Sigmoid colon (tissue), 7 donors: ENCODE measurements around the gene MPP3. TPM values are rescaled to one million over a fixed set of nuclear protein-coding genes. Genes with fewer than 3 reads are reported as not detected.
"Not testable (repeated sequence)": the region's sequence is repeated elsewhere in the genome, so short reads cannot be mapped to it uniquely, and the experiment has no call there.

Experiments used
- DNase-seq: peaks from one replicate; pipeline ENCODE4 v3.0.0-alpha.2; 2019
- H3K27ac ChIP-seq, 4 donors: fragments of 200-600 bp; sonication (generic); one replicate each; pipeline ENCODE4 v1.5.1; 2016 to 2019; ENCODE audit warnings: mild to moderate bottlenecking in 1 of 4
- H3K27me3 ChIP-seq, 3 donors: fragments of 200-600 bp; sonication (generic); one replicate each; pipeline ENCODE4 v1.5.1; 2019; ENCODE audit warnings: mild to moderate bottlenecking in 1 of 3
- H3K36me3 ChIP-seq, 4 donors: fragments of 200-600 bp; sonication (generic); one replicate each; pipeline ENCODE4 v1.5.1; 2016 to 2019
- H3K4me1 ChIP-seq, 4 donors: fragments of 200-600 bp; sonication (generic); one replicate each; pipeline ENCODE4 v1.5.1; 2017 to 2019
- H3K4me3 ChIP-seq, 4 donors: fragments of 200-600 bp; sonication (generic); one replicate each; pipeline ENCODE4 v1.5.1; 2017 to 2019; ENCODE audit warnings: mild to moderate bottlenecking in 2 of 4, moderate library complexity in 1 of 4
- H3K9me3 ChIP-seq, 4 donors: fragments of 200-600 bp in 3 of 4; sonication (generic) in 3 of 4; one replicate each; pipeline versions ENCODE4 v1.5.1 to v1.6.1; 2013 to 2019
- EP300 ChIP-seq, 4 donors: sonication (generic); formaldehyde crosslinking; IDR thresholded peaks; one replicate each; pipeline ENCODE4 v1.6.1; 2017; ENCODE audit warnings: antibody characterized with exemption in 4 of 4
- POLR2A ChIP-seq, 2 donors: fragments of 450-650 bp; IDR thresholded peaks; one replicate each; pipeline ENCODE4 v1.6.1; 2016; ENCODE audit warnings: antibody characterized with exemption in 2 of 2, mild to moderate bottlenecking in 2 of 2, moderate library complexity in 2 of 2
- POLR2AphosphoS5 ChIP-seq, 4 donors: sonication (generic); formaldehyde crosslinking; IDR thresholded peaks; one replicate each; pipeline ENCODE4 v1.6.1; 2017; ENCODE audit warnings: antibody characterized with exemption in 4 of 4
- WGBS, 2 donors: extraction: QIAGEN DNeasy Blood & Tissue Kit; methylation state at CpG; one replicate each; pipeline ENCODE4 v1.1.7; 2013; 5-methylcytosine and 5-hydroxymethylcytosine counted together
- intact Hi-C: fragments of 100-400 bp; cut with DNase I; formaldehyde crosslinking; loops from one replicate; pipeline ENCODE4 v1.15.1; 2023
- polyA plus RNA-seq, 3 donors: library from polyadenylated mRNA; stranded (reverse); fragments of 200-250 nt; gene quantifications; one replicate each; pipeline ENCODE4 v1.2.3, GENCODE V29; 2013
- total RNA-seq, 4 donors: library from RNA; depleted of rRNA; stranded (reverse); fragments of >200 nt; gene quantifications; one replicate each; pipeline ENCODE4 v1.1.0, GENCODE V29; 2016
- TF ChIP-seq, protein P1 (sequence below), 4 experiments: fragments of 450-650 bp in 3 of 4; fragments of 200-600 bp in 1 of 4; IDR thresholded peaks; one replicate each; pipeline ENCODE4 v1.5.1; 2016 to 2019; ENCODE audit warnings: antibody characterized with exemption in 4 of 4, mild to moderate bottlenecking in 3 of 4, moderate library complexity in 2 of 4
- donor health status: healthy with polysubstance abuse.
- donor health status: Bipolar disorder and iron deficiency.
- donor health status: healthy.

The MPP3 gene
- total and polyA plus RNA-seq, 7 donors, result 0.23 to 10.5 (median 5.0) TPM

GRCh38 chr17:43803758-43804157, 29.2 kb downstream of the MPP3 start:
- no peak for DNase-seq
- WGBS, 2 donors, result 71 to 86% methylated on average over 4 of the region's 4 CpGs
- no peaks in the 10 kb centered on the region for H3K9me3 ChIP-seq
- H3K27ac ChIP-seq, result no peak overlapping the region
- no peak overlapping the region for H3K4me3 ChIP-seq
- intact Hi-C loops, result no loop called here
- H3K27me3 ChIP-seq, result no peaks in the 10 kb centered on the region
- H3K36me3 ChIP-seq, result peaks cover 0 to 30% (median 1%) of the 10 kb centered on the region in 4 donors
- TF ChIP-seq EP300 (IDR thresholded peaks at IDR 0.05) (no peak), POLR2A (IDR thresholded peaks at IDR 0.05) (no peak)
- H3K4me1 ChIP-seq, result no peaks in the 10 kb centered on the region

GRCh38 chr17:43801844-43802243, 31.1 kb downstream of the MPP3 start:
- 74 to 80% methylated on average over 3 of the region's 3 CpGs for WGBS, 2 donors
- H3K27me3 ChIP-seq, result no peaks in the 10 kb centered on the region
- H3K36me3 ChIP-seq, result peaks cover 0 to 21% (median 0%) of the 10 kb centered on the region in 4 donors
- TF ChIP-seq POLR2AphosphoS5 (IDR thresholded peaks at IDR 0.05), result no peak
- TF ChIP-seq POLR2A (IDR thresholded peaks at IDR 0.05), result no peak
- TF ChIP-seq, protein P1, sequence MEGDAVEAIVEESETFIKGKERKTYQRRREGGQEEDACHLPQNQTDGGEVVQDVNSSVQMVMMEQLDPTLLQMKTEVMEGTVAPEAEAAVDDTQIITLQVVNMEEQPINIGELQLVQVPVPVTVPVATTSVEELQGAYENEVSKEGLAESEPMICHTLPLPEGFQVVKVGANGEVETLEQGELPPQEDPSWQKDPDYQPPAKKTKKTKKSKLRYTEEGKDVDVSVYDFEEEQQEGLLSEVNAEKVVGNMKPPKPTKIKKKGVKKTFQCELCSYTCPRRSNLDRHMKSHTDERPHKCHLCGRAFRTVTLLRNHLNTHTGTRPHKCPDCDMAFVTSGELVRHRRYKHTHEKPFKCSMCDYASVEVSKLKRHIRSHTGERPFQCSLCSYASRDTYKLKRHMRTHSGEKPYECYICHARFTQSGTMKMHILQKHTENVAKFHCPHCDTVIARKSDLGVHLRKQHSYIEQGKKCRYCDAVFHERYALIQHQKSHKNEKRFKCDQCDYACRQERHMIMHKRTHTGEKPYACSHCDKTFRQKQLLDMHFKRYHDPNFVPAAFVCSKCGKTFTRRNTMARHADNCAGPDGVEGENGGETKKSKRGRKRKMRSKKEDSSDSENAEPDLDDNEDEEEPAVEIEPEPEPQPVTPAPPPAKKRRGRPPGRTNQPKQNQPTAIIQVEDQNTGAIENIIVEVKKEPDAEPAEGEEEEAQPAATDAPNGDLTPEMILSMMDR (IDR thresholded peaks at IDR 0.05), result no peak
- no peak for TF ChIP-seq EP300 (IDR thresholded peaks at IDR 0.05)
- no peak overlapping the region for H3K27ac ChIP-seq
- intact Hi-C loops, result no loop called here
- no peak for DNase-seq
- no peak overlapping the region for H3K4me3 ChIP-seq
- no peaks in the 10 kb centered on the region for H3K4me1 ChIP-seq
- H3K9me3 ChIP-seq, result no peaks in the 10 kb centered on the region

GRCh38 chr17:43800736-43801135, 32.2 kb downstream of the MPP3 start:
- intact Hi-C loops, result no loop called here
- TF ChIP-seq POLR2A (IDR thresholded peaks at IDR 0.05) (no peak), EP300 (IDR thresholded peaks at IDR 0.05) (no peak), POLR2AphosphoS5 (IDR thresholded peaks at IDR 0.05) (no peak)
- TF ChIP-seq, protein P1 (IDR thresholded peaks at IDR 0.05), result no peak
- no peak for DNase-seq
- Histone ChIP-seq H3K27ac (no peak overlapping the region), H3K9me3 (no peaks in the 10 kb centered on the region), H3K4me3 (no peak overlapping the region), H3K4me1 (no peaks in the 10 kb centered on the region), H3K36me3 (peaks cover 0 to 15% (median 0%) of the 10 kb centered on the region in 4 donors), H3K27me3 (no peaks in the 10 kb centered on the region)
- 91 to 92% methylated on average over 3 of the region's 3 CpGs for WGBS, 2 donors

GRCh38 chr17:43799047-43799446, 33.9 kb downstream of the MPP3 start:
- TF ChIP-seq EP300 (IDR thresholded peaks at IDR 0.05) (no peak), POLR2AphosphoS5 (IDR thresholded peaks at IDR 0.05) (no peak), POLR2A (IDR thresholded peaks at IDR 0.05) (no peak)
- TF ChIP-seq, protein P1 (IDR thresholded peaks at IDR 0.05), result no peak
- intact Hi-C loops, result no loop called here
- H3K27me3 ChIP-seq, result no peaks in the 10 kb centered on the region
- H3K4me3 ChIP-seq, result no peak overlapping the region
- DNase-seq, result no peak
- peaks cover 0 to 9% (median 0%) of the 10 kb centered on the region in 4 donors for H3K36me3 ChIP-seq
- H3K27ac ChIP-seq, result no peak overlapping the region
- H3K4me1 ChIP-seq, result no peaks in the 10 kb centered on the region
- WGBS, 2 donors, result 82 to 89% methylated on average over 2 of the region's 2 CpGs
- no peaks in the 10 kb centered on the region for H3K9me3 ChIP-seq

GRCh38 chr17:43798024-43798423, 34.9 kb downstream of the MPP3 start:
- H3K36me3 ChIP-seq, intact Hi-C loops, H3K4me3 ChIP-seq, DNase-seq, H3K9me3 ChIP-seq, H3K27me3 ChIP-seq, H3K27ac ChIP-seq, H3K4me1 ChIP-seq: not testable (repeated sequence)
- WGBS, 2 donors, result 58 to 82% methylated on average over 9 of the region's 9 CpGs

- H3K4me3 ChIP-seq, H3K27me3 ChIP-seq, H3K36me3 ChIP-seq, H3K9me3 ChIP-seq, H3K27ac ChIP-seq, intact Hi-C loops, DNase-seq, H3K4me1 ChIP-seq: not testable (repeated sequence)
- WGBS, 2 donors, result 92 to 96% methylated on average over 4 of the region's 4 CpGs
These were observed 40.3 kb downstream of the MPP3 start for GRCh38 chr17:43792668-43793067.
